K562 (cell line): ENCODE results near the gene HK1. TPM values are rescaled to one million over a fixed set of nuclear protein-coding genes. Genes with fewer than 3 reads are reported as not detected.

Experiments
- BDP1 ChIP-seq: IDR thresholded peaks from 3 replicates; pipeline ENCODE4 v1.6.1; 2011; ENCODE audit not compliant: insufficient read length, insufficient read depth
- CBX3 ChIP-seq, 2 experiments: IDR thresholded peaks; 1 replicate in 1 of 2; 2 replicates in 1 of 2; pipeline ENCODE4 v1.6.1; 2012; ENCODE audit warnings: inconsistent platforms in 2 of 2, low read length in 2 of 2, borderline replicate concordance in 1 of 2, control low read depth in 1 of 2
- CHCHD3 ChIP-seq: fragments of 250-450 bp; sonication (Bioruptor Pico); IDR thresholded peaks from 2 replicates; pipeline ENCODE4 v2.1.2; 2022; ENCODE audit warnings: mild to moderate bottlenecking
- CREM ChIP-seq: IDR thresholded peaks from 2 replicates; pipeline ENCODE4 v1.6.1; 2014; ENCODE audit warnings: antibody characterized with exemption, low read depth
- HNRNPL ChIP-seq: fragments of 200-400 bp; formaldehyde crosslinking; IDR thresholded peaks from 2 replicates; pipeline ENCODE4 v1.6.1; 2017; ENCODE audit warnings: low read depth, mild to moderate bottlenecking, low read length
- IRF1 ChIP-seq: sonication (generic); formaldehyde crosslinking; IDR thresholded peaks from 2 replicates; pipeline ENCODE4 v1.8.0; 2022; ENCODE audit warnings: missing genetic modification reagents, mild to moderate bottlenecking, borderline replicate concordance
- NR2F6 ChIP-seq: fragments of 450-650 bp; formaldehyde crosslinking; IDR thresholded peaks from 2 replicates; pipeline ENCODE4 v1.4.0; 2020; ENCODE audit warnings: mild to moderate bottlenecking
- TAF1 ChIP-seq: IDR thresholded peaks from 2 replicates; pipeline ENCODE4 v1.6.1; 2011; ENCODE audit warnings: mild to moderate bottlenecking, low read length, moderate library complexity; ENCODE audit not compliant: insufficient read depth, control insufficient read depth, severe bottlenecking; ENCODE audit errors: extremely low read depth
- TRIM24 ChIP-seq, 2 experiments: fragments of 450-650 bp; IDR thresholded peaks; 2 replicates each; pipeline ENCODE4 v1.6.1; 2016
- ZNF354B ChIP-seq: fragments of 250-450 bp; sonication (Bioruptor Pico); IDR thresholded peaks from 2 replicates; pipeline ENCODE4 v1.4.0; 2020
- ZNF518B ChIP-seq: fragments of 250-450 bp; sonication (Bioruptor Pico); IDR thresholded peaks from 2 replicates; pipeline ENCODE4 v1.5.0; 2021; ENCODE audit warnings: mild to moderate bottlenecking, moderate library complexity
- polyA plus RNA-seq, 8 experiments: library from polyadenylated mRNA; depleted of rRNA in 4 of 8; stranded (reverse) in 5 of 8; unstranded in 3 of 8; fragments of >200 nt; fragmentation: Nextera tagmentation in 2 of 8; fragmentation: Illumina TruSeq in 1 of 8; extraction: Ambion mirVana in 2 of 8; extraction: Trizol in 1 of 8; gene quantifications; 2 replicates each; pipeline versions ENCODE4 v1.2.1 to v1.2.3, GENCODE V29; 2011 to 2014; ENCODE audit warnings: inconsistent platforms in 1 of 8, missing spikeins in 1 of 8
- total RNA-seq, 7 experiments: library from RNA; depleted of rRNA in 6 of 7; stranded (reverse); fragments of >200 nt in 6 of 7; fragmentation: Illumina TruSeq in 2 of 7; extraction: Trizol in 2 of 7; gene quantifications; 2 replicates each; pipeline versions ENCODE4 v1.2.1 to v1.2.3, GENCODE V29; 2011 to 2021; ENCODE audit warnings: low replicate concordance in 1 of 7
- TF ChIP-seq, protein P1 (sequence below): fragments of 250-450 bp; sonication (Bioruptor Pico); IDR thresholded peaks from 2 replicates; pipeline ENCODE4 v1.8.0; 2021; ENCODE audit warnings: mild to moderate bottlenecking, moderate library complexity
- TF ChIP-seq, protein P2 (sequence below): sonication (generic); formaldehyde crosslinking; IDR thresholded peaks from 2 replicates; pipeline ENCODE4 v1.8.0; 2022; ENCODE audit warnings: mild to moderate bottlenecking, missing genetic modification reagents
- TF ChIP-seq, protein P3 (sequence below): fragments of 450-650 bp; IDR thresholded peaks from 2 replicates; pipeline ENCODE4 v1.6.1; 2016; ENCODE audit warnings: antibody characterized with exemption
- TF ChIP-seq, protein P4 (sequence below): fragments of 450-650 bp; formaldehyde crosslinking; IDR thresholded peaks from 2 replicates; pipeline ENCODE4 v1.4.0; 2020; ENCODE audit warnings: mild to moderate bottlenecking
- TF ChIP-seq, protein P5 (sequence below): fragments of 250-450 bp; sonication (Bioruptor Pico); IDR thresholded peaks from 2 replicates; pipeline ENCODE4 v1.5.0; 2020; ENCODE audit warnings: mild to moderate bottlenecking

The HK1 gene
- total and polyA plus RNA-seq, 9 of the 15 experiments (the other 6 are each of a cell fraction or from before 2014, with no cell fraction given): 29.2 to 444 (median 193) TPM

GRCh38 chr10:69315610-69316312, 37.5 kb downstream of the HK1 start (continued):
- TF ChIP-seq HNRNPL (peak; percentile 70), CBX3 (IDR thresholded peaks at IDR 0.05; ENCODE audit: borderline replicate concordance in 1 of 2, low read length in 2 of 2) (peak in 1 of 2 experiments; percentile 85; a peak in 1 of 3 replicates), NR2F6 (no peak), IRF1 (CRISPR knock-in tag) (no peak), ZNF354B (CRISPR knock-in tag) (0 out of 2 replicates have a peak, but pooled peaks have one; percentile 26), TRIM24 (IDR thresholded peaks at IDR 0.05) (peak; percentile 75 to 90), CHCHD3 (peak; percentile 59; the same call in 1 of the 2 replicates), ZNF518B (CRISPR knock-in tag) (no peak), CREM (peak; percentile 87), BDP1 (no peak), TAF1 (peak; percentile 86)
- TF ChIP-seq, protein P1, sequence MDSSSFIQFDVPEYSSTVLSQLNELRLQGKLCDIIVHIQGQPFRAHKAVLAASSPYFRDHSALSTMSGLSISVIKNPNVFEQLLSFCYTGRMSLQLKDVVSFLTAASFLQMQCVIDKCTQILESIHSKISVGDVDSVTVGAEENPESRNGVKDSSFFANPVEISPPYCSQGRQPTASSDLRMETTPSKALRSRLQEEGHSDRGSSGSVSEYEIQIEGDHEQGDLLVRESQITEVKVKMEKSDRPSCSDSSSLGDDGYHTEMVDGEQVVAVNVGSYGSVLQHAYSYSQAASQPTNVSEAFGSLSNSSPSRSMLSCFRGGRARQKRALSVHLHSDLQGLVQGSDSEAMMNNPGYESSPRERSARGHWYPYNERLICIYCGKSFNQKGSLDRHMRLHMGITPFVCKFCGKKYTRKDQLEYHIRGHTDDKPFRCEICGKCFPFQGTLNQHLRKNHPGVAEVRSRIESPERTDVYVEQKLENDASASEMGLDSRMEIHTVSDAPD (CRISPR knock-in tag): peak; percentile 10; the same call in 1 of the 2 replicates
- TF ChIP-seq, protein P2, sequence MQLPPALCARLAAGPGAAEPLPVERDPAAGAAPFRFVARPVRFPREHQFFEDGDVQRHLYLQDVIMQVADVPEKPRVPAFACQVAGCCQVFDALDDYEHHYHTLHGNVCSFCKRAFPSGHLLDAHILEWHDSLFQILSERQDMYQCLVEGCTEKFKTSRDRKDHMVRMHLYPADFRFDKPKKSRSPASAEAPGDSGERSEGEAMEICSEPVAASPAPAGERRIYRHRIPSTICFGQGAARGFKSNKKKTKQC: peak; percentile 50; the same call in 1 of the 2 replicates
- TF ChIP-seq, protein P3, sequence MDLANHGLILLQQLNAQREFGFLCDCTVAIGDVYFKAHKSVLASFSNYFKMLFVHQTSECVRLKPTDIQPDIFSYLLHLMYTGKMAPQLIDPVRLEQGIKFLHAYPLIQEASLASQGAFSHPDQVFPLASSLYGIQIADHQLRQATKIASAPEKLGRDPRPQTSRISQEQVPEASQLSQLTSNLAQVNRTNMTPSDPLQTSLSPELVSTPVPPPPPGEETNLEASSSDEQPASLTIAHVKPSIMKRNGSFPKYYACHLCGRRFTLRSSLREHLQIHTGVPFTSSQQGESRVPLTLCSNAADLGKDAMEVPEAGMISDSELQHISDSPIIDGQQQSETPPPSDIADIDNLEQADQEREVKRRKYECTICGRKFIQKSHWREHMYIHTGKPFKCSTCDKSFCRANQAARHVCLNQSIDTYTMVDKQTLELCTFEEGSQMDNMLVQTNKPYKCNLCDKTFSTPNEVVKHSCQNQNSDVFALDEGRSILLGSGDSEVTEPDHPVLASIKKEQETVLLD: peak; percentile 84
- TF ChIP-seq, protein P4, sequence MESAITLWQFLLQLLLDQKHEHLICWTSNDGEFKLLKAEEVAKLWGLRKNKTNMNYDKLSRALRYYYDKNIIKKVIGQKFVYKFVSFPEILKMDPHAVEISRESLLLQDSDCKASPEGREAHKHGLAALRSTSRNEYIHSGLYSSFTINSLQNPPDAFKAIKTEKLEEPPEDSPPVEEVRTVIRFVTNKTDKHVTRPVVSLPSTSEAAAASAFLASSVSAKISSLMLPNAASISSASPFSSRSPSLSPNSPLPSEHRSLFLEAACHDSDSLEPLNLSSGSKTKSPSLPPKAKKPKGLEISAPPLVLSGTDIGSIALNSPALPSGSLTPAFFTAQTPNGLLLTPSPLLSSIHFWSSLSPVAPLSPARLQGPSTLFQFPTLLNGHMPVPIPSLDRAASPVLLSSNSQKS (CRISPR knock-in tag): peak; percentile 85; the same call in 1 of the 2 replicates
- TF ChIP-seq, protein P5, sequence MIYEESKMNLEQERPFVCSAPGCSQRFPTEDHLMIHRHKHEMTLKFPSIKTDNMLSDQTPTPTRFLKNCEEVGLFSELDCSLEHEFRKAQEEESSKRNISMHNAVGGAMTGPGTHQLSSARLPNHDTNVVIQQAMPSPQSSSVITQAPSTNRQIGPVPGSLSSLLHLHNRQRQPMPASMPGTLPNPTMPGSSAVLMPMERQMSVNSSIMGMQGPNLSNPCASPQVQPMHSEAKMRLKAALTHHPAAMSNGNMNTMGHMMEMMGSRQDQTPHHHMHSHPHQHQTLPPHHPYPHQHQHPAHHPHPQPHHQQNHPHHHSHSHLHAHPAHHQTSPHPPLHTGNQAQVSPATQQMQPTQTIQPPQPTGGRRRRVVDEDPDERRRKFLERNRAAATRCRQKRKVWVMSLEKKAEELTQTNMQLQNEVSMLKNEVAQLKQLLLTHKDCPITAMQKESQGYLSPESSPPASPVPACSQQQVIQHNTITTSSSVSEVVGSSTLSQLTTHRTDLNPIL (CRISPR knock-in tag): peak; percentile 39; the same call in 1 of the 2 replicates
